ENCODE measurements around the gene MPDU1.

MPDU1 gene

GRCh38 chr17:7576432-7576937, 7.2 kb upstream of the MPDU1 start:
- Histone ChIP-seq H3K4me2 (ENCODE audit: low read length) (no peak overlapping the region; the same call in 1 of the 2 replicates), H3K9me2 (replicated peaks; ENCODE audit: control insufficient read depth, low read length) (no peaks in the 10 kb centered on the region), H3K4me3 (ENCODE audit: low read length) (no peak overlapping the region), H3K4me1 (ENCODE audit: control insufficient read depth, low read length) (peaks cover 67% of the 10 kb centered on the region), H3K36me3 (ENCODE audit: control insufficient read depth, low read length) (peaks cover 92% of the 10 kb centered on the region), H3K9me3 (ENCODE audit: control insufficient read depth, insufficient read depth, low read length) (no peaks in the 10 kb centered on the region), H3F3A (ENCODE audit: control insufficient read depth, insufficient read depth) (peaks cover 77% of the 10 kb centered on the region), H3K79me2 (ENCODE audit: control insufficient read depth, low read length) (peaks cover 43% of the 10 kb centered on the region), H3K27ac (ENCODE audit: low read depth, low read length) (no peak overlapping the region), H4K20me1 (ENCODE audit: control insufficient read depth, insufficient read depth, low read depth, low read length) (peaks cover 31% of the 10 kb centered on the region), H3K27me3 (ENCODE audit: control insufficient read depth, low read length) (no peaks in the 10 kb centered on the region)
- TF ChIP-seq EZH2phosphoT487 (IDR thresholded peaks at IDR 0.05; ENCODE audit: borderline replicate concordance, low read length) = no peak
- no peak for TF ChIP-seq CTCF (IDR thresholded peaks at IDR 0.05; ENCODE audit: low read depth, low read length, poor library complexity, severe bottlenecking)

GRCh38 chr17:7577327-7578199, 6.1 kb upstream of the MPDU1 start:
- Histone ChIP-seq H3K9me3 (ENCODE audit: control insufficient read depth, insufficient read depth, low read length) (no peaks in the 10 kb centered on the region), H3K79me2 (ENCODE audit: control insufficient read depth, low read length) (peaks cover 42% of the 10 kb centered on the region), H3F3A (ENCODE audit: control insufficient read depth, insufficient read depth) (peaks cover 77% of the 10 kb centered on the region), H3K4me3 (ENCODE audit: low read length) (no peak overlapping the region), H3K9me2 (replicated peaks; ENCODE audit: control insufficient read depth, low read length) (no peaks in the 10 kb centered on the region), H3K4me2 (ENCODE audit: low read length) (no peak overlapping the region), H3K27ac (ENCODE audit: low read depth, low read length) (no peak overlapping the region), H3K27me3 (ENCODE audit: control insufficient read depth, low read length) (no peaks in the 10 kb centered on the region), H4K20me1 (ENCODE audit: control insufficient read depth, insufficient read depth, low read depth, low read length) (peaks cover 31% of the 10 kb centered on the region), H3K4me1 (ENCODE audit: control insufficient read depth, low read length) (peaks cover 70% of the 10 kb centered on the region), H3K36me3 (ENCODE audit: control insufficient read depth, low read length) (peaks cover 92% of the 10 kb centered on the region)
- TF ChIP-seq CTCF (IDR thresholded peaks at IDR 0.05; ENCODE audit: low read depth, low read length, poor library complexity, severe bottlenecking) (no peak), EZH2phosphoT487 (IDR thresholded peaks at IDR 0.05; ENCODE audit: borderline replicate concordance, low read length) (no peak)

GRCh38 chr17:7579001-7579833, 4.4 kb upstream of the MPDU1 start, which contains the start of gene CD68:
CD68 (plus strand) TSS chr17:7579638; CDS start chr17:7579678, 40 bp downstream.
- Histone ChIP-seq H3K9me3 (ENCODE audit: control insufficient read depth, insufficient read depth, low read length) (no peaks in the 10 kb centered on the region), H3K27me3 (ENCODE audit: control insufficient read depth, low read length) (no peaks in the 10 kb centered on the region), H3K79me2 (ENCODE audit: control insufficient read depth, low read length) (peaks cover 38% of the 10 kb centered on the region), H3K4me3 (ENCODE audit: low read length) (peak within 1 kb of the TSS; percentile 21), H3K9me2 (replicated peaks; ENCODE audit: control insufficient read depth, low read length) (no peaks in the 10 kb centered on the region), H3K36me3 (ENCODE audit: control insufficient read depth, low read length) (peaks cover 86% of the 10 kb centered on the region), H4K20me1 (ENCODE audit: control insufficient read depth, insufficient read depth, low read depth, low read length) (peaks cover 22% of the 10 kb centered on the region), H3F3A (ENCODE audit: control insufficient read depth, insufficient read depth) (peaks cover 66% of the 10 kb centered on the region), H3K4me2 (ENCODE audit: low read length) (peak within 1 kb of the TSS; percentile 42), H3K4me1 (ENCODE audit: control insufficient read depth, low read length) (peaks cover 75% of the 10 kb centered on the region), H3K27ac (ENCODE audit: low read depth, low read length) (peak within 1 kb of the TSS; percentile 71)
- TF ChIP-seq CTCF (IDR thresholded peaks at IDR 0.05; ENCODE audit: low read depth, low read length, poor library complexity, severe bottlenecking) (no peak), EZH2phosphoT487 (IDR thresholded peaks at IDR 0.05; ENCODE audit: borderline replicate concordance, low read length) (no peak)

Data from DOHH2 (cell line).